Stimulated activated CD4-positive, alpha-beta T cell treated with anti-CD3 and anti-CD28 coated beads, TNF-alpha, amount 100 ng/mL, for 48 hours (primary cell): ENCODE data around the gene AGBL5.

Experiments used
- DNase-seq, 3 donors: peaks; one replicate each; pipeline ENCODE4 v3.0.0-alpha.2; 2020; ENCODE audit warnings: low read depth in 3 of 3

Gene AGBL5, protein sequence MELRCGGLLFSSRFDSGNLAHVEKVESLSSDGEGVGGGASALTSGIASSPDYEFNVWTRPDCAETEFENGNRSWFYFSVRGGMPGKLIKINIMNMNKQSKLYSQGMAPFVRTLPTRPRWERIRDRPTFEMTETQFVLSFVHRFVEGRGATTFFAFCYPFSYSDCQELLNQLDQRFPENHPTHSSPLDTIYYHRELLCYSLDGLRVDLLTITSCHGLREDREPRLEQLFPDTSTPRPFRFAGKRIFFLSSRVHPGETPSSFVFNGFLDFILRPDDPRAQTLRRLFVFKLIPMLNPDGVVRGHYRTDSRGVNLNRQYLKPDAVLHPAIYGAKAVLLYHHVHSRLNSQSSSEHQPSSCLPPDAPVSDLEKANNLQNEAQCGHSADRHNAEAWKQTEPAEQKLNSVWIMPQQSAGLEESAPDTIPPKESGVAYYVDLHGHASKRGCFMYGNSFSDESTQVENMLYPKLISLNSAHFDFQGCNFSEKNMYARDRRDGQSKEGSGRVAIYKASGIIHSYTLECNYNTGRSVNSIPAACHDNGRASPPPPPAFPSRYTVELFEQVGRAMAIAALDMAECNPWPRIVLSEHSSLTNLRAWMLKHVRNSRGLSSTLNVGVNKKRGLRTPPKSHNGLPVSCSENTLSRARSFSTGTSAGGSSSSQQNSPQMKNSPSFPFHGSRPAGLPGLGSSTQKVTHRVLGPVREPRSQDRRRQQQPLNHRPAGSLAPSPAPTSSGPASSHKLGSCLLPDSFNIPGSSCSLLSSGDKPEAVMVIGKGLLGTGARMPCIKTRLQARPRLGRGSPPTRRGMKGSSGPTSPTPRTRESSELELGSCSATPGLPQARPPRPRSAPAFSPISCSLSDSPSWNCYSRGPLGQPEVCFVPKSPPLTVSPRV

DNA sequence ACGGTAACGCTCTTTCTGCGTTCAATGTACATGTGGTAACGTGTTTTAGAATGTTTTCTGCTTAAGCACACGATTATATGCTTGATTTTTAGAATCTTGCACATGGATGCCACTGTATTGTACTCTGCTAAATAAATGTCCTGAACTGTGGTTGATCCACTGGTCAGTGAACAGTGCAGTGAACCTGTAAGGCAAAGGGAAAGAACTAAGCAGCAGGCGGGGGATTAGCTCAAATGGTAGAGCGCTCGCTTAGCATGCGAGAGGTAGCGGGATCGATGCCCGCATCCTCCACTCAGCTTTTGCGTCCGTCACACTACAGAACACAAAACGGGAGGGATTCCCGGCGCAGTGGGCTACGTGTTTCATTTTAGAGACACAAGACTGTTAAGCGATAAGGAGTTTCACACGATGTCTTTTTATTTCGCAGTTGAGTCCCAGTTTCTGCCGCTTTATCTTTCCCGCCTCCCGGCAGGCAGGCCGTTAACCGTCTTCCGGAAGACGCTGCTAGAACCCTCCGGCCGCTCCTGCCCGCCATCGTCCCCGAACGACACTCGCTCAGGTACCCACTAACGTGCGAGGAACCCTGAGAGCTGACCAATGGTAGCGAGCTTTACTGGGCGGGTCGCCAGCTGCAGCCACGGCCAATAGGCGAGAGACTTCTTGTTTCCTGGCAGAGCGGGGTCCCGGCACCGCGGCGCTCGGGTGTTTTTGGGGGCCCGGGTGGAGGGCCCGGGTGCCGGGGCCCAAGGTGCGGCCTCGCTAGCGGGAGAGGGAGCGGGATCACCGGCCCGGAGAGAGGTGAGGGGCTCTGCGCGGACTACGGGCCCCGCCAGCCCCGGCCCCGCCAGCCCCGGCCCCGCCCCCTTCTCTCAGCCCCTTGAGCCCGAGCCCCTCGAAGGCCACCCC is at the start of gene AGBL5:
AGBL5 (plus strand) TSS at position 673 of the 906 bp plus-strand sequence. CDS start 1,291 bp downstream, outside the sequence.
- peak; percentile 91 to 93 (median 93) for DNase-seq

DNA sequence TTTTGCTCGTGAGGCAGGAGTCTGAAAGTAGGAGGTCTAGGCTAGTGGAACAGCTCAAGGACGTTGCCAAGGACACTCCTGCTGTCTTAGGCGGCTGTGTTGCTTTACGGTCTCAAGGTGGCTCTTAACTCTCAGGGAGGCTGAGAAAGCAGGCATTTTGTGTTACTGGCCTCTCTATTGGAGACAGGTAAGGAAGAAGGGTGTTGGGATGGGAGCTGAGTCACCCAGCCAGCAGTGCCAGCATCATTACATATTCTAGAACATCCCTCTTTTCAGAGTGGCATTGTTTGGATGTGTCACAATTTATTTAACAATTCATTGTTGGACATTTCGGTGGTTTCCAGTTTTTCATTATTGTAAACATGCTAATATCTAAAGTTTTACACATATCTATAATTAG is 49.5 kb upstream of the AGBL5 start:
- DNase-seq: no peak

DNA sequence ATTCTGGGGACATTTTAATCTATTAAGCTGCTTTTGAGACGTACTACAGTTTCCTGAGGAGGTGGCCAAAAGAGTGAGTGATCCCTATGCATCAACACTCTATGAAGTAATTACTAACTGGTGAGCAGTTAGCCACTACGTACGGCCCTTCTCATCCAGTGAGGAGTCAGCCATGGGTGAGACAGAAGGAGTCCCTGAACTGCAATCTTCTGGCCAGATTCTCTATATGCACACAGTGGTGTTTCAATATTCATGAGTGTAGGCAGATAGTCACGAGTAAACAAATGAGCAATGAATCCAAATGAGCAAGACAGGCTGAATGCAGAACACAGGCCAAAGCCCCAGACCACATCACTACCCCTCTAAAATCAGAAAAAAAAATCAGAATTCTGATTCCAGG is 48.5 kb upstream of the AGBL5 start:
- DNase-seq: no peak

DNA sequence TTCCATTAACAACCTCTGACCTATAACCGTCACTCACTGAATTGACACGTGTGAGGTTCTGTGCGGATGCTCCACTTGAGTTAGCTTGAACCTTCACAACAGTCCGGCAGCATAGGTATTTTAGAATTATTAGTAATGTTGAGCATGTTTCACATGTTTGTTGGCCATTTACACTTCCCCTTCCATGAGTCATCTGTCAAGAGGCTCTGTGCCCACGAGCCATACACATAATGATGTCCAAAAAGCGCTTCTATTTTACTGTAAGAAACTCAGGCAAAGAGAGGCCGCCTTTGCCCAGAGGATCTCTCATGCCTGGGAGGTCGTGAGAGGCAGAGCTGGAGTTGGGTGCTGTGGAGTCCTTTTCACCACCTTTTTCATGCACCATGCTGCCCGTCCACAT is 47.6 kb upstream of the AGBL5 start:
- DNase-seq: no peak

DNA sequence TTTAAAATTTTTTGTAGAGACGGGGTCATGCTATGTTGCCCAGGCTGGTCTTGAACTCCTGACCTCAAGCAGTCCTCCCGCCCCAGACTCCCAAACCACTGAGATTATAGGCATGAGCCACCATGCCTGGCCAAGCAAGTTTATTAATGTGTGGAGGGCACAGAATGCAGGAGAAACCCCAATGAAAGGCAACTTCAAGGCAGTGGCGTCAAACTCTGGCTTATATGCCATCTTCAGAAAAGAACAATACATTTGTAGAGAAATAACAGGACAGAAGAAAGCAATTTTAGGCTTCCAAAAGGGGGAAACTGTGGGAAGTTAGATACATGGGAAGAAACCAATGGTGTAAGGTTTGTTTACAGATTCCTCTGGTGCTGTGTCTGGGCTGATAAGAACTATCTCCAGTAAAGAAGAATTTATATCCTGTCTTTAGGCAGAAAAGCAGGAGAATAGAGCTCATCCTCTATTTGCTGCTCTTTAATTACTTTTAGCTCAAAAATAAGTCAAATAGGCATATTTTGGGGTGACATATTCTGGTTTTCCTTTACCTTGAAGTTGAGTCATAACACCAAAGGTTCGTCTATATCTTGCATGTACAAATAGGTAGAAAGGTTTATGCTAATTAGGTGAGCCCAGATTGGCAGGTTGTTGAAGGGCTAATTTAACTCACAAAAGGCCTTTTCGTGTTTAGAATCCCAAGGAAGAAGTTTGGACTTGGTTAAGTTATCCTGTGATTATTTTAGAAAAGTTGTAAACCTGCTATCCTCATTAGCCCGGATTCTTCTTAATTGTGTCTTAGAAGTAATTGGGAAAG is 44.7 kb upstream of the AGBL5 start:
- no peak for DNase-seq

DNA sequence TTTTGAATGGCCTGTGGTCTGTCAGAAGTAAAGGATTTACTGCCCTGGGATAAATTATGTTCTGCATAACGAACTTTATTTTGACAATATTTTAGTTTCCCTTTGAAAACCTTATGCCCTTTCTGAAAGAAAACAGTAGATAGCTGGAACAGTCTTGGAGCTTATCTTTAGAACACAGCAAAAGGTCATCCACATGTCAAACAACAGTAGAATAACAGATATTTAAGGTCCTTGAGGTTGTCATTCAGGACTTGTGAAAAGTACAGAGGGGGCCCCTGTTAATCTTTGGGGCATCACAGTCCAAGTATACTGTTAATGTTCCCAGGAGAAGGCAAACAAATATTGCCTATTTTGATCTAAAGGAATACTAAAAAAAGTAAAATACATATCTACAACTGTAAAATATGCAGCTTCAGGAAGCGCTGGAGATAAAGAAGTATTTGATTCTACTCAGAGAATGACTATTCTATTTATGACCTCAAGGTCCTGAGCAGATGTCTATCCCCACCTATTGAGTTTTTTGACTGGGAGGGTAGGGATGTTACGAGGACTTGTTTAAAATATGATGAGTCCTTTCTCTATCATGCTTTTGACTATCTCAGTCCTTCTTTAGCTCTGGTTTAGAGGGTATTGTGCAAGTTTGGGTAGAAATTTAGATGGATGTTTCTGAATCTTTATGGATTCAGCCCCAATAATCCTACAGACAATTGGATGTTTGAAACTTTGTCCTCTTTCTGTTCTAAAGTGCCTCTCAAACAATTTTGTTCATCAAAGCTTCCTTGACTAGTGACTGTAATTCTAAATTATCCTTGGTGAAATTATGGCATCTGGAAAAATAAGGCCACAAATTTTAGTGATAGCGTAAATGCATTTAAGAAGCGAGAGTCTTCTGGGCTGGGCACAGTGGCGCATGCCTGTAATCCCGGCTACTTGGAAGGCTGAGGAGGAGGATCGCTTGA is 43.8 kb upstream of the AGBL5 start:
- DNase-seq: no peak

DNA sequence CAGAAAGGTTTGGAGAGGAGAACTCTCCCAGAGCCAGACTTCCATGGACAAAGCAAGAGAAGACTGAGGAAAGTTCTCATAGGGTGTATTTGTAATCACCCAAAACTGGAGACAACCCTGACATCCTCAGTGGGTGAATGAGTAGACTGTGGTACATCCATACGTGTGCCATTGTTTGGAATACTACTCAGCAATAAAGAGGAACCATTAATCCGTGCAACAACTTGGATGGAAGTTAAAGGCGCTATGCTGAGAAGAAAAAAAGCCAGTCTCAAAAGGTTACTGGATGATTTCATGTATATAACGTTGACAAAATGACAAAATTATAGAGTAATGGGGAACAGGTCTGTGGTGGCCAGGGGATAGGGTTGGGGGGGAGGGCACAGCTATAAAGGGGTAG is 42.8 kb upstream of the AGBL5 start:
- no peak for DNase-seq

DNA sequence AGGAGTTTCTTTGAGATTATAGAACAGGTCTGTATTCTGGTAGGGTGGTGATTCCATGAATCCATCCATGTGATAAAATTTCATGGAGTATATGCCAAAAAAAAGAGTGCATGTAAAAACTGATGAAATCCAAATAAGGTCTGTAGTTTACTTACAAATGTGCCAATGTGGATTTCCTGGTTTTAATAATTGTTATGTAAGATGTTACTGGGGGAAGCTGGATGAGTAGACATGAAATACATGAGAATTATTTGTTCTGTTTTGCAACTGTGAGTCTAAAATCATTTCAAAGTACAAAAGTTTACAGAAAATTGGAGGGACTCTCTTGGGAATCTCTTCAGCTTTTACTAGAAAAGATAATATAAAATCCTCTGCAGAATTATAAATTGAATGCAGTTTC is 42.4 kb upstream of the AGBL5 start:
- DNase-seq: no peak

DNA sequence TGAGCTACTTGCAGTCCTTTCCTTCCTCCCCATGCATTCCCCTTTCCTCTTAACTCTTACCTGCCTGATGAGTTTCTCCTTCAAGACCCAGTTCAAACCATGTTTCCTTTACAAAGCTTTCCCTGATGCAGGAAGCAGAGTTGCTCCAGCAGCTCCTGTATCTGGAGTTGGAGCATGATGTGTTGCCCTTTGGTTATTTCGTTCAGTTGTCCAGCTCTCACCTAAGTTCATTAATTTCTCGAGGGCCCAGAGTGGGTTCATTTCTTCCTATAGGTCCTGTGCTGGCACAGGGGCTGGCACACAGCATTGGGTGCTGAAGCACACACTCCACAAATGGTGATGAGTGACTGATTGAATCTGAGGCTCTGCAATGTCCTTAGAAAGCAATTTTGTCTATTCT is 41.8 kb upstream of the AGBL5 start:
- DNase-seq: no peak

DNA sequence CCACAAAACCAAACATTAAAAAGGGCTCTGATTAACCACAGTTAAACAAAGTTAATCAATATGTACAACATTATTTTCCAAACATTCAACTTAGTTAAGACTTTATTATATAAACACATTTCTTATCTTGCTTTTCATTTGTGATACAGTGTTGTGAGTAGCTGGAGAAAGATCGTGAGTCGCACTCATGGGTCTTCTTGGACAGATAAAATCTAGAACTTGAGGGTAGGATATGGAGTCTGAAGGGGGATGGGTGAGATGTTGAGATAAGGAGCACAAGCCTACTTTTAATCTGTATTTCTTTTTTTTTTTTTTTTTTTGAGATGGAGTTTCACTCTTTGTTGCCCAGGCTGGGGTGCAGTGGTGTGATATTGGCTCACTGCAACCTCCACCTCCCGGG is 41.3 kb upstream of the AGBL5 start:
- no peak for DNase-seq

DNA sequence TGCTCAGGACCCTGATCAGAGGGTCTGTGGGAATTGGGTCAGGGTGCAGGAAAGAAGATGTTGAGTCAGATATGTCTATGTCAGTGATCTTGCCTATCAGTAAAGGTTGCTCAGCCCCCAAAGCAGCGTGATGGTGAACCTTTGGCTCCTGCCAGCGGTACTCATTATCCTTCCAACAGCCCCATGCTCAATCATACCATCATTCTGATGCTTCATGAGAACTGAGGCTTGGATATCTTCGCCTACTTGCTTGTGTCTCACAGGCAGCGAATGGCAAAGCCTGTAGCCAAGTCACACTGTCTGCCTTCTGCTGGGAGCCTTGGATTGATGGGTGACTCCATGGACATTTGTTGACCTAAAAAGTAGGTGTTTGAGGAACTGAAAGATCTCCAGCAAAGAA is 37.7 kb upstream of the AGBL5 start:
- DNase-seq: no peak

DNA sequence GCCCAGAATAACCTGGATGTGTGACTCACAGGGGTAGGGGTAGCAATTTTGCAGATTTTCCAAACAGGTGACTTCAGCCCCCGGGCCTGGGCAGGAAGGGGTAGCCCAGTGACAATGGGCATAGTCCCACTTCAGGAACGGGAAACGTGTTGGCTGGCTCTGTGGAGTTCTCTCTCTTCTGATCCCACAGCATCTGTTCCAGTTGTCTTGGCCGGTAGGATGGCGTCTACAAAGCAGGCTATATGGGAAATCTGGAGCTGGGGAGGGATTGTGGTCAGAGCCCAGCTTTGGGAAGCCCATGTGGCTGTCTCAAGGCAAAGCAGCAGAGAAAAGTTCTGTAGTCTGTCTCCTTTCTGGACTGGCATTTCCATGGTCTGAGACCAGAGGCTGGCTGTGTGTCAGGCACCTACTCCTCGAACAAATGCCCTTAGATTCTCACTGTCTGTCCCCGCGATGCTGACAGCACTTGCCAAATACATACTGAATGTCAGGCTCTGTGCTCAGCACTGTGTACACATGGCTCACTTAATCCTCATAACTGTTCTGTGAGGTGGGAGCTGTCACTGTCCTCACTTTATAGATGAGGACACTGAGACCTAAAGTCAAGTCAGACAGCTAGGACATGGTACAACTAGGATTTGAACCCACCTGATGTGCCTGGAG is 36.6 kb upstream of the AGBL5 start:
- no peak for DNase-seq

DNA sequence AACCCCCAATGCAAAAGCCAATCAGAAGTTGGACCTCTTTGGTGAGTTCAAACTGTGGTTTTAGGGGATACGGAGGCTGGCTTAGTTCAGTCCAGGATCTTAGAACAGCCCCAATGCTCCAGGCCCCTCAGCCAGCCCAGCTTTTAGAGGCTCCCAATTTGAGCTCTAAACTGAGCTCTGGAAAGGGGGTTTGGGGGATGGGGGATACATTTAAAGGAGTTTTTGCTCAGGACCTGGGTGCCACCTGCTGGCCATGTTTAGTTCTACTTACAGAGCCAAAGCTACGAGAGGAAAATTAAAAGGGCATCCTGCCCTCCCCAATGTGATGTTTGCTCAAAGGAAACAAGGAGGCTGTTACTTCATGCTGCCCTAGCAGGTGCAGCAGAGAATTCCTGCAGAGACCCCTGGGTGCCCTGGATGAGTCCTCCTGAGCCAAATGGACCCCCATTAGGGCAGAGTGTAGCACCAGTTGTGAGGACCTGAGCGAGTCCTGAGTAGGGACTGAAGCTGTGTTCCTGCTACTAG is 34.6 kb upstream of the AGBL5 start:
- DNase-seq: peak in 1 of 3 donors; percentile 14

DNA sequence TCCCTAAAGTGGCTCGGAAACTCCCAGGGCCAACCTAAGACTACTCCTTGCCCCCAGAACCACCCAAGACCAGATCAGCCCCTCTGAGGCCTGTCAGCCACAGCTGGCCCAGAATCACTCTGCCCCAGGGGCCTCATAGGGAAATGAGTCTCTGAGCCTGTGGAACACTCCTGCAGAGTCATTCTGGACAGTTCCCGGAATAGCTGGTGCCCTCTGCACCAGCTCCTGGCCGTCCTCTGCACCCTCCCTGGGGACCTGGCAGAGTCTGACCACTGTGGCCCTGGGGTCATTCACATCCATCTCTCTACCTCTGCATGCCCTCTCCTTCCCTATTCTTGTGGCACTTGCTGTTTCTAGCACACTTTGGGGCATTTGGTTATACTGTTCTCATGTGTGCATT is 33.3 kb upstream of the AGBL5 start:
- DNase-seq: no peak

DNA sequence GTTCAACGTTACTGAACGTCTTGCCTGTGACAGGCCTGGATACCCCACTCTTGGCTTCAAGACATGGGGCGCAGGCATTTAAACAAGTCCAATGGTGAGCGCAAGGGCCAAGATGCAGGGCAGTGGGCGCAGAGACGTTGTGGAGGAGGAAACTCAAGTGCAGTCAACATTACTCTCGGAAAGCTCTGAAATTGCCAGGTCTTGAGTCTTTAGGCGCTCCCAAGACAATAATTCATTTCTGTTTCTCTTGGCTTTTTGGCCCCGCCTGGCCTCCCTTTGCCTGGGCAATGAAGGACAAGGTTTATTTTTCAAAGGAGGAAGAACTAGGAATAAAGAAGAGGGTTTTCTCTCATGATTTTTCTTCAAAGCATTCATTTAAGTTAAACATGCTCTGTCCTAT is 32.0 kb upstream of the AGBL5 start:
- no peak for DNase-seq

DNA sequence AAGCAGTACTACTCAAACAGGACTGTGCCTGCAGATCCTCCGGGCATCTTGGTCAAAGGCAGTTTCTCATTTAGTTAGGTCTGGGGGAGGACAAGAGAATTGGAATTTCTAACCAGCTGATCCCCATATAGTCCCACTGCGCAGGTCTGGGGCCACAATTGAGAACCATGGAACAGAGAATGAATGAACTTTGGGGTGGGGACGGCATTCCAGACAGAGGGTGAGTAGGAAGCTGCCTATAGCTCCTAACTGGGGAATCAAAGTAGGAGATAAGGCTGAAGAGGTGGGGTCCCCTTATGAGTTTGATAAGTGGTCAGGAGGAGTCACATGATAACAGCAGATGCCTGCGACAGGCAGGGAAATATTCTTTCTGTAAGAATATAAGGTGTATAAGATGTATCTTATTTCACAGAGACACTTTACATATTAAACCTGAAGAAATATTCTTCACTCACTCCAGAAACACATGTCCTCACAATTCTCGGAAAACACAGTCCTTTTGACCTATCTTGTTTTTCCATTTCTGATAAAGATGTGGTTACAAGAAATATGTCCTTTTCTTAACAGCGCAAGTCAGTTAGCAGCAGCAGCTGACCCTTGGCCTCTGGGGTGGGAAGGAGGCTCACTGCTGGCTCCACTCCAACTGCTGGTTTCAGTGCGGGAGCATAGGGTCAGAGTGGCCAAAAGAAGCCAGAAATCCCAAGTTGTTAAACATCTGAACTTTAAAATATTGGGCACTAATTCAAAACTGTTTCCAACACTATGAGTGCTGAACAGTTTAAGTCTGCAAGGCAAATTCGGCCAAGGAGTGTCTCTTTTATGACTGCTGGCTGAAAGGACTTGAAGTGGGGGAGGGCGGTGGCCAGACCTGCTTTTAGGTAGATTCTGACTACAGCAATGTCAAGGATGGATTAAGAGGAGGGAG is 31.3 kb upstream of the AGBL5 start:
- no peak for DNase-seq

DNA sequence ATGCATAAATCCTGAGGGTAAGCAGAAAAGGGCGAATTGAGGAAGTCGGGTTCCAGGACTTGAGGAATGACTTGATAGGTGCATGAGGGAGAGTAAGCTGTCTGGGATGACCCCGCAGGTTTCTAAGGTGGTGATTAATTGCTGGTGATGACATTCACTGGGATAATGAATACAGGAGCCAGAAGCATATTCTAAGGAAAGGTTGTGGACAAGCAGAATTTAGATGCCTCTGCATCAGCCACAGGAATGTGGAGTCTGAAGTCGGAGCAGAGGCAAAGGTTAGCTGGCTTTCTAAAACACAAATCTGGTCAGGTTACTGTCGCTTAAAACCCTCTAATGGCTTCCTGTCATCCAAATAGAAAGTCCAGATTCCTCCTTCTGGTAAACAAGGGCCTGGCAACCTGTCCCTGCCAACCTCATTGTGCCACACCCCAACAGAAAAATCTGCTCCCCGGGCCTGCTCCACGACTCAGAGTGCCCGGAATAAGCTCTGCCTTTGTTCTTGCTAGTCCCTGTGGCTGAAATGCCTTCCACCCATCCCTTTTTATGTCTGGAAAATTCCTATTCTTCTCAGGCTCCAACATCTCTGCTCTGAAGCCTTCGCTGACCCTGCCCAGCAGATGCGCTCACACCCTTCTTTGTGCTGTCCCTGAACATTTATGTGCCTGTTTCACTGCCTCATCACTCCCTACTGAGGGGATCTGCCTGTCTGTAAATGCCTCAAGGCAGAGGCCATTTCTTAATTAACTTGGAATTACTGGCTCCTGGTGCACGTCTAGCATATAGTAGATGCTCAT is 30.0 kb upstream of the AGBL5 start:
- no peak for DNase-seq
